ENCODE data around the gene B3GALT6. TPM values are rescaled to one million over a fixed set of nuclear protein-coding genes. Genes with fewer than 3 reads are reported as not detected.

Gene B3GALT6
- total and polyA plus RNA-seq, 2 experiments from 2014 or later: 5.5 to 26.5 TPM

- no peak overlapping the region for H3K4me3 Mint-ChIP-seq
- H3K27me3 Mint-ChIP-seq (ENCODE audit: insufficient read depth, low read depth, poor library complexity): no peaks in the 10 kb centered on the region
- H3K4me1 ChIP-seq (ENCODE audit: insufficient read depth): no peaks in the 10 kb centered on the region
- peaks cover 46% of the 10 kb centered on the region for H3K9me3 Mint-ChIP-seq
- H3F3A ChIP-seq (replicated peaks; ENCODE audit: low read depth): no peaks in the 10 kb centered on the region
- no peak overlapping the region for H3K27ac ChIP-seq (ENCODE audit: low read depth)
- DNase-seq (ENCODE audit: low spot score) (peak; percentile 35), ATAC-seq (no peak)
- H3K4me2 ChIP-seq: no peak overlapping the region
- H3K36me3 ChIP-seq (ENCODE audit: insufficient read depth): no peaks in the 10 kb centered on the region
- H4K20me1 ChIP-seq (replicated peaks; ENCODE audit: insufficient read depth): no peaks in the 10 kb centered on the region
- no peaks in the 10 kb centered on the region for H3K79me2 ChIP-seq (replicated peaks; ENCODE audit: insufficient read depth)
- no peaks in the 10 kb centered on the region for H3K9me2 ChIP-seq (ENCODE audit: insufficient read depth)
- H3K27ac Mint-ChIP-seq: no peak overlapping the region
- H3K36me3 Mint-ChIP-seq (ENCODE audit: low read depth): peaks cover 9% of the 10 kb centered on the region; the same call in 2 of the 3 replicates
- H3K4me3 ChIP-seq: no peak overlapping the region
- TF ChIP-seq CREB1 (CRISPR knock-in tag; IDR thresholded peaks at IDR 0.05; ENCODE audit: low read depth): no peak
- TF ChIP-seq EZH2 (IDR thresholded peaks at IDR 0.05; ENCODE audit: low read depth, unreplicated experiment): no peak
- no peak for TF ChIP-seq ZNF462 (CRISPR knock-in tag; IDR thresholded peaks at IDR 0.05)
- TF ChIP-seq ZNF331 (CRISPR knock-in tag; IDR thresholded peaks at IDR 0.05; ENCODE audit: low read depth): no peak
- no peak for TF ChIP-seq NANOG (IDR thresholded peaks at IDR 0.05; ENCODE audit: borderline replicate concordance)
- no peak for TF ChIP-seq POLR2AphosphoS5 (IDR thresholded peaks at IDR 0.05; ENCODE audit: low read depth)
- TF ChIP-seq JUNB (IDR thresholded peaks at IDR 0.05; ENCODE audit: unreplicated experiment): no peak
- H3K27me3 ChIP-seq (ENCODE audit: insufficient read depth): no peaks in the 10 kb centered on the region
- H3K4me1 Mint-ChIP-seq: no peaks in the 10 kb centered on the region
- H2AFZ ChIP-seq: no peak overlapping the region
Observed at GRCh38 chr1:1191734-1192133, 40.3 kb upstream of the B3GALT6 start.

- H3K27ac Mint-ChIP-seq: no peak overlapping the region
- H2AFZ ChIP-seq: no peak overlapping the region
- H3K79me2 ChIP-seq (replicated peaks; ENCODE audit: insufficient read depth): no peaks in the 10 kb centered on the region
- H3K36me3 ChIP-seq (ENCODE audit: insufficient read depth): no peaks in the 10 kb centered on the region
- H3K4me3 ChIP-seq: no peak overlapping the region
- H4K20me1 ChIP-seq (replicated peaks; ENCODE audit: insufficient read depth): no peaks in the 10 kb centered on the region
- TF ChIP-seq EZH2phosphoT487 (IDR thresholded peaks at IDR 0.05; ENCODE audit: unreplicated experiment) (no peak), JUNB (IDR thresholded peaks at IDR 0.05; ENCODE audit: unreplicated experiment) (no peak), REST (IDR thresholded peaks at IDR 0.05; ENCODE audit: unreplicated experiment) (no peak), NANOG (IDR thresholded peaks at IDR 0.05; ENCODE audit: borderline replicate concordance) (no peak), EZH2 (IDR thresholded peaks at IDR 0.05; ENCODE audit: low read depth, unreplicated experiment) (no peak), ETS1 (IDR thresholded peaks at IDR 0.05) (no peak), CREB1 (CRISPR knock-in tag; IDR thresholded peaks at IDR 0.05; ENCODE audit: low read depth) (no peak)
- ATAC-seq: no peak
- DNase-seq (ENCODE audit: low spot score): peak; percentile 20
- peaks cover 44% of the 10 kb centered on the region for H3K9me3 Mint-ChIP-seq
- no peaks in the 10 kb centered on the region for H3K27me3 ChIP-seq (ENCODE audit: insufficient read depth)
- no peaks in the 10 kb centered on the region for H3K4me1 Mint-ChIP-seq
- no peaks in the 10 kb centered on the region for H3K4me1 ChIP-seq (ENCODE audit: insufficient read depth)
- no peaks in the 10 kb centered on the region for H3K9me2 ChIP-seq (ENCODE audit: insufficient read depth)
- H3K4me3 Mint-ChIP-seq: no peak overlapping the region
- peaks cover 9% of the 10 kb centered on the region; the same call in 2 of the 3 replicates for H3K36me3 Mint-ChIP-seq (ENCODE audit: low read depth)
- H3K27me3 Mint-ChIP-seq (ENCODE audit: insufficient read depth, low read depth, poor library complexity): no peaks in the 10 kb centered on the region
- no peak overlapping the region for H3K4me2 ChIP-seq
- H3K27ac ChIP-seq (ENCODE audit: low read depth): no peak overlapping the region
- H3F3A ChIP-seq (replicated peaks; ENCODE audit: low read depth): no peaks in the 10 kb centered on the region
Observed at GRCh38 chr1:1194723-1195122, 37.3 kb upstream of the B3GALT6 start.

Data from GM23338 (cell line).